Retinal pigment epithelial cell (primary cell): ENCODE data around the gene CRYZL1.

Experiments
- DNase-seq: peaks from one replicate; pipeline ENCODE4 v3.0.0-alpha.2; 2010; ENCODE audit warnings: low read depth
- H3K4me3 ChIP-seq: 2 replicates; pipeline ENCODE4 v1.5.1; 2011; ENCODE audit warnings: mild to moderate bottlenecking, low read length, control low read depth, moderate library complexity
- CTCF ChIP-seq: conservative IDR thresholded peaks from 2 replicates; pipeline ENCODE4 v1.5.1; 2011; ENCODE audit warnings: low read depth, low read length, control low read depth, inconsistent platforms

Gene CRYZL1

GRCh38 chr21:33561373-33561772, 80.2 kb downstream of the CRYZL1 start:
- no peak for TF ChIP-seq CTCF
- DNase-seq: no peak
- H3K4me3 ChIP-seq: no peak overlapping the region

- no peak for DNase-seq
- H3K4me3 ChIP-seq: no peak overlapping the region
- no peak for TF ChIP-seq CTCF
These were observed 80.6 kb downstream of the CRYZL1 start for GRCh38 chr21:33560965-33561364.

- H3K4me3 ChIP-seq: no peak overlapping the region
- DNase-seq: no peak
- TF ChIP-seq CTCF: no peak
These were observed 81.7 kb downstream of the CRYZL1 start for GRCh38 chr21:33559813-33560212.

GRCh38 chr21:33558777-33559421, 82.6 kb downstream of the CRYZL1 start:
- no peak for TF ChIP-seq CTCF
- no peak for DNase-seq
- no peak overlapping the region for H3K4me3 ChIP-seq

- TF ChIP-seq CTCF: no peak
- no peak overlapping the region for H3K4me3 ChIP-seq
- DNase-seq: no peak
These were observed 84.1 kb downstream of the CRYZL1 start for GRCh38 chr21:33557447-33557846.

- no peak overlapping the region for H3K4me3 ChIP-seq
- TF ChIP-seq CTCF: no peak
- DNase-seq: no peak
These were observed 86.6 kb downstream of the CRYZL1 start for GRCh38 chr21:33554982-33555344.

- DNase-seq: no peak
- no peak overlapping the region for H3K4me3 ChIP-seq
- no peak for TF ChIP-seq CTCF
These were observed 87.1 kb downstream of the CRYZL1 start for GRCh38 chr21:33554236-33554981.
